RWPE1 (cell line): ENCODE data around the gene GARIN6.

ENCODE experiments used
- CTCF ChIA-PET: fragments of 350-600 bp; sonication (Branson Sonifier 250); formaldehyde crosslinking; extraction: SDS; loops from one replicate; lab custom pipeline; 2021; lab: Yijun Ruan, JAX
- POLR2A ChIA-PET: fragments of 400-600 bp; formaldehyde crosslinking; extraction: SDS; loops from one replicate; lab custom pipeline; 2020; ENCODE audit warnings: antibody characterized with exemption; ENCODE audit not compliant: low non-redundant PET; lab: Yijun Ruan, JAX
- DNase-seq: peaks from one replicate; pipeline ENCODE4 v3.0.0; 2012; ENCODE audit warnings: low spot score
- H3K27ac ChIP-seq: fragments of 450-650 bp; 2 replicates; pipeline ENCODE4 v1.5.1; 2017
- TF ChIP-seq, protein P1 (sequence below): fragments of 450-650 bp; conservative IDR thresholded peaks from 2 replicates; pipeline ENCODE4 v1.5.1; 2017; ENCODE audit warnings: low read depth, mild to moderate bottlenecking

Gene GARIN6

GRCh38 chr12:99649551-99649950, 2.0 kb downstream of the GARIN6 start:
- DNase-seq = no peak
- H3K27ac ChIP-seq = no peak overlapping the region
- ChIA-PET CTCF (no interaction called here), POLR2A (no interaction called here)
- TF ChIP-seq, protein P1, sequence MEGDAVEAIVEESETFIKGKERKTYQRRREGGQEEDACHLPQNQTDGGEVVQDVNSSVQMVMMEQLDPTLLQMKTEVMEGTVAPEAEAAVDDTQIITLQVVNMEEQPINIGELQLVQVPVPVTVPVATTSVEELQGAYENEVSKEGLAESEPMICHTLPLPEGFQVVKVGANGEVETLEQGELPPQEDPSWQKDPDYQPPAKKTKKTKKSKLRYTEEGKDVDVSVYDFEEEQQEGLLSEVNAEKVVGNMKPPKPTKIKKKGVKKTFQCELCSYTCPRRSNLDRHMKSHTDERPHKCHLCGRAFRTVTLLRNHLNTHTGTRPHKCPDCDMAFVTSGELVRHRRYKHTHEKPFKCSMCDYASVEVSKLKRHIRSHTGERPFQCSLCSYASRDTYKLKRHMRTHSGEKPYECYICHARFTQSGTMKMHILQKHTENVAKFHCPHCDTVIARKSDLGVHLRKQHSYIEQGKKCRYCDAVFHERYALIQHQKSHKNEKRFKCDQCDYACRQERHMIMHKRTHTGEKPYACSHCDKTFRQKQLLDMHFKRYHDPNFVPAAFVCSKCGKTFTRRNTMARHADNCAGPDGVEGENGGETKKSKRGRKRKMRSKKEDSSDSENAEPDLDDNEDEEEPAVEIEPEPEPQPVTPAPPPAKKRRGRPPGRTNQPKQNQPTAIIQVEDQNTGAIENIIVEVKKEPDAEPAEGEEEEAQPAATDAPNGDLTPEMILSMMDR = no peak

DNA sequence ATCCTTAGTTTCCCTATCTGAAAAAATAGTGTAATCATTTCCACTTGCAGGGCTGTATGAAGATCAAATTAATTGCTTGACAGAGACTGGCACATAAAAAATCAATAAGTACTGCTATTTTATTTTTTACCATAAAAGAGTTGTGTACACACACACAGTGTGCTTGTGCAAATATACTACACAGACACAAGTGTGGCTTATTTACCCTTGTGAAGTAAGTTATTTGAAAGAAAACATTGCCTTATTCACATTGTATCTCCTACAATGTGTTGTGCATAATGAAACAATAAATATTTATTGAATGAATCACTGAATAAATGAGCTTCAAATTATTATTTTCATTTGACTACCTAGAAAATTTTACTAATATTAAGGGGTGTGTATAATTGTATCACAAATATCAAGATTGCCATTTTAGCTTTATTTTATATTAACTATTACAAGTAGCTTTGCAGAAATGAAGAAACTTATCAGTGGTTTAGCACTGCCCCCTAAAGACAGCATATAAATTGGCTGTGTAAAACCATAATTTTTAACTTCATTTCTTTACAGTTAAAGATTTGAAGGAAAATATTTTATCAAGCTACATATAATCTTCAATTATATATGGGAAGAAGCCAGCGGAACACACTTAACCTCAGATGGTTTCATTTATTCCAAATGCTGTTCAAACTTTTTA, 11.3 kb downstream of the GARIN6 start:
- ChIA-PET POLR2A (no interaction called here), CTCF (interaction anchor here (0.6 to 1.1 kb wide), 4 partner anchors 9 to 979 kb away, joined by 3 to 4 read pairs (median 3); no protein-coding TSS in a partner anchor)
- no peak for DNase-seq
- H3K27ac ChIP-seq = no peak overlapping the region
- TF ChIP-seq, protein P1 = peak; percentile 15; the same call in 1 of the 2 replicates

GRCh38 chr12:99670635-99671034, 23.1 kb downstream of the GARIN6 start:
- ChIA-PET CTCF (no interaction called here), POLR2A (no interaction called here)
- TF ChIP-seq, protein P1 = no peak
- no peak for DNase-seq
- no peak overlapping the region for H3K27ac ChIP-seq

- ChIA-PET POLR2A (no interaction called here), CTCF (no interaction called here)
- TF ChIP-seq, protein P1 = no peak
- no peak overlapping the region for H3K27ac ChIP-seq
- DNase-seq = no peak
Measured at GRCh38 chr12:99680276-99680675, 32.7 kb downstream of the GARIN6 start.

DNA sequence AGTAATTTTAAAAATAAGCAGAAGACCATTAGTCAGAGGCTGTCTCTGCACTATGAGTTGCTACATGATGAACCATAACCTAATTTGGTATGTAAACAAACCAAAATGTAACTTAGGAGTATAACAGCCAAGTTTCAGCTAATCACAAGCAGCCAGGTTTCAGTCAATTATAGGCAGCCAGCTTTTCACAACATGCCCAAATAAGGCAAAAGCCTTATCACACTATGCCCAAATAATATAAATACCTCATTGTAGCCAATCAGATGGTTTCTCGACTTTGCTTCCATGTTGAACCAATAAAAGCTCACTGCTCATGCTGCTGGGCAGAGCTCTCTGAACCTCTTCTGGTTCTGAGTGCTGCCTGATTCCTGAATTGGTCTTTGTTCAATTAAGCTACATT, 38.6 kb downstream of the GARIN6 start:
- ChIA-PET POLR2A (no interaction called here), CTCF (no interaction called here)
- TF ChIP-seq, protein P1 = no peak
- H3K27ac ChIP-seq = no peak overlapping the region
- no peak for DNase-seq

GRCh38 chr12:99695050-99695449, 47.5 kb downstream of the GARIN6 start:
- H3K27ac ChIP-seq = no peak overlapping the region
- DNase-seq = no peak
- CTCF ChIA-PET = no interaction called here
- TF ChIP-seq, protein P1 = no peak
- POLR2A ChIA-PET = no interaction called here
